NCI-H2171 treated with DMSO at 0.1 percent for 48 hours (cell line): Measurements from ENCODE around the gene UMAD1.

Source experiments
- DNase-seq: peaks from one replicate; lab custom pipeline; 2025; lab: John Stamatoyannopoulos, UW

Gene UMAD1

GRCh38 chr7:7883394-7883793, 242.8 kb downstream of the UMAD1 start:
- peak; percentile 11 for DNase-seq

- DNase-seq = no peak
These were observed 244.3 kb downstream of the UMAD1 start for GRCh38 chr7:7884855-7885254.

GRCh38 chr7:7889791-7890568, 249.4 kb downstream of the UMAD1 start:
- DNase-seq = no peak

- DNase-seq = peak; percentile 40
These were observed 254.6 kb downstream of the UMAD1 start for GRCh38 chr7:7895004-7895650.

- DNase-seq = peak; percentile 93
These were observed 255.2 kb downstream of the UMAD1 start for GRCh38 chr7:7895754-7896153.

GRCh38 chr7:7897509-7897908, 257.0 kb downstream of the UMAD1 start:
- no peak for DNase-seq

- DNase-seq = no peak
These were observed 257.5 kb downstream of the UMAD1 start for GRCh38 chr7:7897949-7898515.

- DNase-seq = no peak
These were observed 262.3 kb downstream of the UMAD1 start for GRCh38 chr7:7902845-7903244.

GRCh38 chr7:7907306-7907705, 266.8 kb downstream of the UMAD1 start:
- DNase-seq = no peak

GRCh38 chr7:7908622-7909145, 268.1 kb downstream of the UMAD1 start:
- no peak for DNase-seq

GRCh38 chr7:7909376-7909775, 268.8 kb downstream of the UMAD1 start:
- no peak for DNase-seq

- no peak for DNase-seq
These were observed 271.0 kb downstream of the UMAD1 start for GRCh38 chr7:7911369-7912123.

GRCh38 chr7:7912937-7913336, 272.4 kb downstream of the UMAD1 start:
- no peak for DNase-seq

GRCh38 chr7:7913504-7913903, 273.0 kb downstream of the UMAD1 start:
- DNase-seq = no peak

- DNase-seq = no peak
These were observed 274.0 kb downstream of the UMAD1 start for GRCh38 chr7:7914547-7914946.

- DNase-seq = no peak
These were observed 275.5 kb downstream of the UMAD1 start for GRCh38 chr7:7916064-7916463.

GRCh38 chr7:7917593-7917992, 277.0 kb downstream of the UMAD1 start:
- DNase-seq = no peak

GRCh38 chr7:7918736-7919448, 278.3 kb downstream of the UMAD1 start:
- no peak for DNase-seq

- no peak for DNase-seq
These were observed 278.9 kb downstream of the UMAD1 start for GRCh38 chr7:7919449-7919945.

GRCh38 chr7:7920056-7920455, 279.5 kb downstream of the UMAD1 start:
- DNase-seq = no peak

- peak; percentile 41 for DNase-seq
These were observed 279.9 kb downstream of the UMAD1 start for GRCh38 chr7:7920481-7920880.
